Activated CD4-positive, CD25-positive, alpha-beta regulatory T cell (primary cell): Measurements from ENCODE around the gene PROM1.

ENCODE experiments used
- DNase-seq, 4 experiments: peaks; one replicate each; lab custom pipeline; 2025; lab: John Stamatoyannopoulos, UW

PROM1 gene

GRCh38 chr4:16106956-16107355, 23.1 kb upstream of the PROM1 start:
- no peak for DNase-seq

- no peak for DNase-seq
These were observed 20.7 kb upstream of the PROM1 start for GRCh38 chr4:16104520-16104919.

DNA sequence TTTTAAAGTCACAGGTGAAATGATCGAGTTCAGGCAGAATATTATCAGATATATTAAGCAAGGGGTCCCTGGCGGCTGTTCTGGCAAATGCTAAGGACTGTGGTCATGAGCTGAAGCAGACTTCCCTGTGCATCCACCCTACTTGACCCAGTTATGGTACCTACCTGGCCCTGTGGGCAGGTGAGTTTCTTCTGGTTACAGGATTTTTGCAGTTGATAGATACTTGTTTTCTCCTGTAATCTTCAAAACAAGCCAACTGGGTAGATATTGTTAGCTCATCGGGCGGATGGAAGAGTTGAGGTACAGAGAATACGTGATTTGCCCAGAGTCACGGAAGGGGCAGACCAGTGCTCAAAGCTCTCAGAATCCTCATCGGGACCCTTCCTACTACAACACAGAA, 18.5 kb upstream of the PROM1 start:
- DNase-seq, result no peak

DNA sequence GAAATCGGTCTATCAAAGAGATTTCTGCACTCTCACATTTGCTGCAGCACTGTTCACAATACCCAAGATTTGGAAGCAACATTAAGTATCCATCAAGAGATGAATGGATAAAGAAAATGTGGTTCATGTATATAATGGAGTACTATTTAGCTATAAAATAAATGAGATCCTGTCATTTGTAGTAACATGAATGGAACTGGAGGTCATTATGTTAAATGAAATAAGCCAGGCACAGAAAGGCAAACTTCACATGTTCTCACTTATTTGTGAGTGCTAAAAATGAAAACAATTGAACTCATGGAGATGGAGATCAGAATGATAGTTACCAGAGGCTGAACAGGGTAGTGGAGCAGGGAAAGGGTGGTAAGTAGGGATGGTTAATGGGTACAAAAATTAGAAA, 17.0 kb upstream of the PROM1 start:
- no peak for DNase-seq

DNA sequence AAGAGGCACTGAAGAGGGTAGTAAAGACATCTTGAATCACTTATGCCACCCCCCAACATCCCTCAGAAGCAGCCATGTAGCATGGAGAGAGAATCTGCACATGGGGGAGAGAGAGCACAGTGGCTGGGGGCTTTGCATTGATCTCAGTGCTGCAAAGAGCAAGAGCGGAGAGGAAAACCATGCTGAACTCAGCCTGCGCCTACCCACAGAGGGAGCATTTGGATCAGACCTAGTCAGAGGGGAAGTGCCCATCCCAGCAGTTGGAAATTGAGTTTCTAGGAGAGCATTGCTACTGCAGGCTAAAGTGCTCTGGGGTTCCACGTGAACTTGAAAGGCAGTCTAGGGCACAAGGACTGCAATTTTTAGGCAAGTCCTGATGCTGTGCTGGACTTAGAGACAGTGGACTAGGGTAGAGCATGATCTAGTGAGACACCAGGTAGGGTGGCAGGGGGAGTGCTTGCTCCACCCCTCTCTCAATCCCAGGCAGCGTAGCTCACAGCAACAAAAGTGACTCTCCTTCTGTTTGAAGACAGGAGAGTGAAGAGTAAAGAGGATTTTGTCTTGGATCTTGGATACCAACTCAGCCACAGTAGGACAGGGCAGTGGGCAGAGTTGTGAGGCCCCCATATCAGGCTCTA, 9.0 kb upstream of the PROM1 start:
- DNase-seq, result no peak

DNA sequence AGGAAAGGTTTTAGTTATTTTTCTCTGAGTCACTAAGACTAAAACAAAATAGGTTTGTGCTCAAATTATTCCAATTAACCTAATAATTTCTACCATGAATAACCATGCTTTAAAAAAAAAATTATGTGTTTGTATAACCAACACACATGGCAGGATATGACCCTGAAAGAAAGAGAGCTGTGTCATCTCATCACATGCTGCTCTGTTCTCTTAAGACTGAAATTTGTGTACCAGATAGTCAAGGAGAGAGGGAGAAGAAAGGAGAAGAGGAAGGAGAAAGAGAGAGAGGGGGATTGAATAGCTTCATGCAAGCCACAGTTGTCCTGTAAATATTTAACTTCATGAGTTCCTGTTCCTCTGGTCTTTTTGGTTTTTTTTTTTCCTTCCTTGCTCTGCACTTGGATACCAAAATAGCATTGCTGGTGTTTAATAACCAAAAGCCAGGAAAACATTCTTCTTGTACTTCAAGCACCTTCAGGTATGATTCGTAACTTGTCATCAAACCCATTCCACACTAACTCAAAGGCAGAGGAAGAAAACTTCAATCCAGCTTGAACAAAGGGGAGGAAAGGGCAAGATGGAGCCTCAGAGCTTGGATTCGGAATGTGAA, 6.4 kb upstream of the PROM1 start:
- DNase-seq, result no peak

DNA sequence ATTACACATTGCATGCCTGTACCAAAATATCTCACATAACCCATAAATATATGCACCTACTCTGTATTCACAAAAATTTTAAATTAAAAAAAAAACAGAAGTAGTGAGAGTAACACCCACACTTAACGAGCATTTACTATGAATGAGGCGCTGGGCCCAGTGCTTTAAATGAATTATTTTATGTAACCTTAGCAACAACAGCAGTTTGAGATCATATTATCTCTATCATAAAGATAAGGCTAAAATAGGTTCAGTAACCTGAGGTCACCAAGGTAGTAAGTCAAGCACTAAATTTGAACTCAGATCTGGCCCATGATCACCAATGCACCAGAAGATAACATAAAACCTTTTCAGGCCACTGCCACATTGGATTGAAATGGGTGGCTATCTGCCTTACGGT, 5.3 kb upstream of the PROM1 start:
- DNase-seq, result no peak

DNA sequence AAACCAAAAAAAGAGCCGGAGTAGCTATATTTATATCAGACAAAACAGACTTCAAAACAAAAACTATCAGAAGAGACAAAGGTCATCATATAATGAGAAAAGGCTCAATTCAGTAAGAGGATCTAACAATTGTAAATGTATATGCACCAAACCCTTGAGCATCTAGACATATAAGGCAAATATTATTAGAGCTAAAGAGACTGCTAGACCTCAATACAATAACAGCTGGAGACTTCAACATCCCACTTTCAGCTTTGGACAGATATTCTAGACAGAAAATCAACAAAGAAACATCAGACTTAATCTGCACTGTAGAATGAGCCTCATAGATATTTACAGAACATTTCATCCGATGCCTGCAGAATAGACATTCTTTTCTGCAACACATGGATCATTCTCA, 4.8 kb upstream of the PROM1 start:
- DNase-seq, result no peak

GRCh38 chr4:16085822-16086221, 2.0 kb upstream of the PROM1 start:
- DNase-seq, result no peak

GRCh38 chr4:16082426-16083240, 1.2 kb downstream of the PROM1 start:
- no peak for DNase-seq

GRCh38 chr4:16082041-16082425, 1.8 kb downstream of the PROM1 start:
- DNase-seq, result no peak

- DNase-seq, result no peak
These were observed 4.8 kb downstream of the PROM1 start for GRCh38 chr4:16079046-16079445.

DNA sequence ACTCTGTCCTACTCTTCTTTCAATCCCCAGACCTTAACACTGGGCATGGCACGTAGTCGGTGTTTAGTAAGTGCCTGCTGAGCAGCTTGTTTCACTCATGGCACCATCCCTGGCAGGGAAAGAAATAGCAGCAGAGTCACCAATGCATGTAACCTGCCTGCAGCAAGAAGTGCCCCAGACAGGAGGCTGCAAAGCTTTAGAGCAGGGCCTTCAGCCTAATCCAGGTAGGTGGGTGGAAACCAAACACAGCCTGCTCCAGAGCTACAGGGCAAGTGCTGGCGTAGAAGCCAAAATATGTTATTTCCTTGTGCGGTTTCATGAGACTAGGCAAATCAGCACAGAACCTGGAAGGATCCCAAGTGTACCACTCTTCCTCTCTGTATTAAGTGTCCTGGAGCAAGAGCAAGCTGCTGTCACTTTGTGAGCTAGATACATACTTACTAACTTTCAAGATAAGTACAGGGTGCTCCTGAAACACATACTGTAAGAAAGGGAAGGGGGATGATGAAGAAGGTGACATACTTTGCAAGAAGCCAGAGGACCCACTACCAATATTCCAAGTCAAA, 5.5 kb downstream of the PROM1 start:
- DNase-seq, result no peak

- DNase-seq, result no peak
These were observed 6.0 kb downstream of the PROM1 start for GRCh38 chr4:16077786-16078185.

DNA sequence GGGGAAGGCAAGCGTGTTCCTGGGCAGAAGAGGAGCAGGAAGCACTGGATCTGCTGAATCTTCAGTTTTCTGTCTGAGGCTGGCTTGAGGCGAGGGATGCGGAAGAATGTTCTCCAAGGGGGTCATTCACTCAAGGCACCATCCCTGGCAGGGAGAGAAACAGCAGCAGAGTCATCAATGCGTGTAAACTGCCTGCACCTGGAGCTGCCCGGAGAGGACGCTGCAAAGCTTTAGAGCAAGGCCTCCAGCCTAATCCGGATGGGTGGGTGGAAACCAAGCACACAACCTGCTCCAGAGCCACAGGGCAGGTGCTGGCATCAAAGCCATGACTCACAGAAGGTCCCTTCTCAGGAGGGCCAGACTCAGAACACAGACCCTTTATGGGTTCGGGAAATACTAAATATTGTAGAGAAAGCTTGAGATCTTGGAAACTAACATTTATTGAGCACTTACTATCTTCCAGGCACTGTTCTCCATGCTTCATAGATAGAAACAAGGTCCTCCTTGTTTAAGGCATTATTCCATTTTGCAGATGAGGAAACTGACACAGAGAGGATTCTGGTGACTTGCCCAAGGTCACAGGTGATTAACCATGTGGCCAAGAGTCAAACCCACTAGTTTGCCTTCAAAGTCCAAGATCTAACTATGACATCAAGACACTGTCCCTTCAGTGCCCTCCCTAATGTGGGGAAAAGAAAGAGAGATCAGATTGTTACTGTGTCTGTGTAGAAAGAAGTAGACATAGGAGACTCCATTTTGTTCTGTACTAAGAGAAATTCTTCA, 7.7 kb downstream of the PROM1 start:
- no peak for DNase-seq

DNA sequence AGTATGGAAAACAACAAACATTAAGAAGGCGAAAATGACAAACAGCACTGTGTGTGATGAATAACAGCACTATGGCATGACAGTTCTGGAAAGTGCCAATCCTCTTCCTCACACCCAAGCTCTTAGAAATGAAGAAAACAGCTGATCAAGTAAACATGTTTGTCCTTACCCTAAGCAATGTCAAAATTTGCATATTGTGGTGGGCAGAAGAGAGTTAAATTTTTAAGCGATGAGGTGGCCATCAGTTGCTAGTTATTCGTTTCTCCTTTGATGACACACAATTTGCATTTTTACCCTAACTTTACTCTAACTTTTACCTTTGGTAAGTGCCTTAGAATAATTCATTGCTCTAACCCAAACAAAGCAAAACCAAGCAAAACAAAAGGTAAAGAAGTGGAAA, 8.8 kb downstream of the PROM1 start:
- no peak for DNase-seq

- DNase-seq, result no peak
These were observed 11.7 kb downstream of the PROM1 start for GRCh38 chr4:16072168-16072567.

- no peak for DNase-seq
These were observed 13.6 kb downstream of the PROM1 start for GRCh38 chr4:16070203-16070602.

- DNase-seq, result no peak
These were observed 16.3 kb downstream of the PROM1 start for GRCh38 chr4:16067515-16067914.

GRCh38 chr4:16066586-16067128, 17.2 kb downstream of the PROM1 start:
- no peak for DNase-seq

- DNase-seq, result no peak
These were observed 18.8 kb downstream of the PROM1 start for GRCh38 chr4:16065066-16065465.

- DNase-seq, result no peak
These were observed 21.2 kb downstream of the PROM1 start for GRCh38 chr4:16062601-16063000.
